ENCODE data around the gene SLC38A9. TPM values are rescaled to one million over a fixed set of nuclear protein-coding genes. Genes with fewer than 3 reads are reported as not detected.
"Not testable (repeated sequence)": the region's sequence is repeated elsewhere in the genome, so short reads cannot be mapped to it uniquely, and the experiment has no call there.

The SLC38A9 gene
- total RNA-seq, 1 experiment from 2014 or later, result 27.0 TPM

DNA sequence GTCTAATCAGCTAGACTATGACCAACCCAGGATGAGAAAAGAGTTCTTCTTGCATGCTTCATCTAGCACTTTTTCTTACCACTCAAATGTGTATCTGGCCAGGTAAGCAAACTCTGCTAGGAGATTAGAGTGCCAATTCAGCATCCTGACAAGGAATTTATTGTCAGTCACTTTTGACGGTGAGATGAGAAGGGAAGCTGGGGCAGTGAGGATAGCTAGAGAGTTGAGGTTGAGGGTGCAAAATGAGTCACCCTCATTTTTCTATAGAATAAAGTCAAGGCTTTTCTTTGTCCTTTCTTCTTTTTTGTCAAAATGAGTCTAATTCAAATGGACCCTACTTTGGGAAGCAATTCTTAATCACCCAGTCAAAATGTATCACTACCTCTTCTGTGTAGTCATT is 102.7 kb downstream of the SLC38A9 start:
- Mint-ChIP-seq H3K4me3 (no peak overlapping the region), H3K27ac (no peak overlapping the region), H3K27me3 (ENCODE audit: low read depth) (no peaks in the 10 kb centered on the region), H3K9me3 (peaks cover 19% of the 10 kb centered on the region), H3K36me3 (peaks cover 22% of the 10 kb centered on the region), H3K4me1 (peaks cover 2% of the 10 kb centered on the region)
- ATAC-seq (no peak), DNase-seq (ENCODE audit: low spot score) (no peak)
- POLR2A ChIA-PET, result interaction anchor here (0.5 to 0.6 kb wide), 2 partner anchors 205 to 307 kb away, joined by 3 to 4 read pairs; no protein-coding TSS in a partner anchor
- CTCF ChIA-PET, result no interaction called here
- TF ChIP-seq, protein P1, sequence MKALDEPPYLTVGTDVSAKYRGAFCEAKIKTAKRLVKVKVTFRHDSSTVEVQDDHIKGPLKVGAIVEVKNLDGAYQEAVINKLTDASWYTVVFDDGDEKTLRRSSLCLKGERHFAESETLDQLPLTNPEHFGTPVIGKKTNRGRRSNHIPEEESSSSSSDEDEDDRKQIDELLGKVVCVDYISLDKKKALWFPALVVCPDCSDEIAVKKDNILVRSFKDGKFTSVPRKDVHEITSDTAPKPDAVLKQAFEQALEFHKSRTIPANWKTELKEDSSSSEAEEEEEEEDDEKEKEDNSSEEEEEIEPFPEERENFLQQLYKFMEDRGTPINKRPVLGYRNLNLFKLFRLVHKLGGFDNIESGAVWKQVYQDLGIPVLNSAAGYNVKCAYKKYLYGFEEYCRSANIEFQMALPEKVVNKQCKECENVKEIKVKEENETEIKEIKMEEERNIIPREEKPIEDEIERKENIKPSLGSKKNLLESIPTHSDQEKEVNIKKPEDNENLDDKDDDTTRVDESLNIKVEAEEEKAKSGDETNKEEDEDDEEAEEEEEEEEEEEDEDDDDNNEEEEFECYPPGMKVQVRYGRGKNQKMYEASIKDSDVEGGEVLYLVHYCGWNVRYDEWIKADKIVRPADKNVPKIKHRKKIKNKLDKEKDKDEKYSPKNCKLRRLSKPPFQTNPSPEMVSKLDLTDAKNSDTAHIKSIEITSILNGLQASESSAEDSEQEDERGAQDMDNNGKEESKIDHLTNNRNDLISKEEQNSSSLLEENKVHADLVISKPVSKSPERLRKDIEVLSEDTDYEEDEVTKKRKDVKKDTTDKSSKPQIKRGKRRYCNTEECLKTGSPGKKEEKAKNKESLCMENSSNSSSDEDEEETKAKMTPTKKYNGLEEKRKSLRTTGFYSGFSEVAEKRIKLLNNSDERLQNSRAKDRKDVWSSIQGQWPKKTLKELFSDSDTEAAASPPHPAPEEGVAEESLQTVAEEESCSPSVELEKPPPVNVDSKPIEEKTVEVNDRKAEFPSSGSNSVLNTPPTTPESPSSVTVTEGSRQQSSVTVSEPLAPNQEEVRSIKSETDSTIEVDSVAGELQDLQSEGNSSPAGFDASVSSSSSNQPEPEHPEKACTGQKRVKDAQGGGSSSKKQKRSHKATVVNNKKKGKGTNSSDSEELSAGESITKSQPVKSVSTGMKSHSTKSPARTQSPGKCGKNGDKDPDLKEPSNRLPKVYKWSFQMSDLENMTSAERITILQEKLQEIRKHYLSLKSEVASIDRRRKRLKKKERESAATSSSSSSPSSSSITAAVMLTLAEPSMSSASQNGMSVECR (CRISPR knock-in tag; IDR thresholded peaks at IDR 0.05; ENCODE audit: borderline replicate concordance), result no peak
- TF ChIP-seq, protein P2, sequence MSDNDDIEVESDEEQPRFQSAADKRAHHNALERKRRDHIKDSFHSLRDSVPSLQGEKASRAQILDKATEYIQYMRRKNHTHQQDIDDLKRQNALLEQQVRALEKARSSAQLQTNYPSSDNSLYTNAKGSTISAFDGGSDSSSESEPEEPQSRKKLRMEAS (CRISPR knock-in tag; IDR thresholded peaks at IDR 0.05), result no peak
- TF ChIP-seq CREM (CRISPR knock-in tag; IDR thresholded peaks at IDR 0.05) (no peak), GRHL2 (CRISPR knock-in tag; IDR thresholded peaks at IDR 0.05; ENCODE audit: insufficient replicate concordance, severe bottlenecking) (no peak), OVOL2 (CRISPR knock-in tag; IDR thresholded peaks at IDR 0.05; ENCODE audit: borderline replicate concordance) (no peak), ZNF121 (CRISPR knock-in tag; IDR thresholded peaks at IDR 0.05) (no peak), SOX15 (CRISPR knock-in tag; IDR thresholded peaks at IDR 0.05) (no peak)
- TF ChIP-seq, protein P3, sequence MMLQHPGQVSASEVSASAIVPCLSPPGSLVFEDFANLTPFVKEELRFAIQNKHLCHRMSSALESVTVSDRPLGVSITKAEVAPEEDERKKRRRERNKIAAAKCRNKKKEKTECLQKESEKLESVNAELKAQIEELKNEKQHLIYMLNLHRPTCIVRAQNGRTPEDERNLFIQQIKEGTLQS (CRISPR knock-in tag; conservative IDR thresholded peaks at IDR 0.05), result no peak
- TF ChIP-seq, protein P4, sequence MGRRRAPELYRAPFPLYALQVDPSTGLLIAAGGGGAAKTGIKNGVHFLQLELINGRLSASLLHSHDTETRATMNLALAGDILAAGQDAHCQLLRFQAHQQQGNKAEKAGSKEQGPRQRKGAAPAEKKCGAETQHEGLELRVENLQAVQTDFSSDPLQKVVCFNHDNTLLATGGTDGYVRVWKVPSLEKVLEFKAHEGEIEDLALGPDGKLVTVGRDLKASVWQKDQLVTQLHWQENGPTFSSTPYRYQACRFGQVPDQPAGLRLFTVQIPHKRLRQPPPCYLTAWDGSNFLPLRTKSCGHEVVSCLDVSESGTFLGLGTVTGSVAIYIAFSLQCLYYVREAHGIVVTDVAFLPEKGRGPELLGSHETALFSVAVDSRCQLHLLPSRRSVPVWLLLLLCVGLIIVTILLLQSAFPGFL (CRISPR knock-in tag; IDR thresholded peaks at IDR 0.05; ENCODE audit: borderline replicate concordance), result no peak
- TF ChIP-seq, protein P5, sequence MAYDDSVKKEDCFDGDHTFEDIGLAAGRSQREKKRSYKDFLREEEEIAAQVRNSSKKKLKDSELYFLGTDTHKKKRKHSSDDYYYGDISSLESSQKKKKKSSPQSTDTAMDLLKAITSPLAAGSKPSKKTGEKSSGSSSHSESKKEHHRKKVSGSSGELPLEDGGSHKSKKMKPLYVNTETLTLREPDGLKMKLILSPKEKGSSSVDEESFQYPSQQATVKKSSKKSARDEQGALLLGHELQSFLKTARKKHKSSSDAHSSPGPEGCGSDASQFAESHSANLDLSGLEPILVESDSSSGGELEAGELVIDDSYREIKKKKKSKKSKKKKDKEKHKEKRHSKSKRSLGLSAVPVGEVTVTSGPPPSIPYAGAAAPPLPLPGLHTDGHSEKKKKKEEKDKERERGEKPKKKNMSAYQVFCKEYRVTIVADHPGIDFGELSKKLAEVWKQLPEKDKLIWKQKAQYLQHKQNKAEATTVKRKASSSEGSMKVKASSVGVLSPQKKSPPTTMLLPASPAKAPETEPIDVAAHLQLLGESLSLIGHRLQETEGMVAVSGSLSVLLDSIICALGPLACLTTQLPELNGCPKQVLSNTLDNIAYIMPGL (CRISPR knock-in tag; IDR thresholded peaks at IDR 0.05), result no peak

DNA sequence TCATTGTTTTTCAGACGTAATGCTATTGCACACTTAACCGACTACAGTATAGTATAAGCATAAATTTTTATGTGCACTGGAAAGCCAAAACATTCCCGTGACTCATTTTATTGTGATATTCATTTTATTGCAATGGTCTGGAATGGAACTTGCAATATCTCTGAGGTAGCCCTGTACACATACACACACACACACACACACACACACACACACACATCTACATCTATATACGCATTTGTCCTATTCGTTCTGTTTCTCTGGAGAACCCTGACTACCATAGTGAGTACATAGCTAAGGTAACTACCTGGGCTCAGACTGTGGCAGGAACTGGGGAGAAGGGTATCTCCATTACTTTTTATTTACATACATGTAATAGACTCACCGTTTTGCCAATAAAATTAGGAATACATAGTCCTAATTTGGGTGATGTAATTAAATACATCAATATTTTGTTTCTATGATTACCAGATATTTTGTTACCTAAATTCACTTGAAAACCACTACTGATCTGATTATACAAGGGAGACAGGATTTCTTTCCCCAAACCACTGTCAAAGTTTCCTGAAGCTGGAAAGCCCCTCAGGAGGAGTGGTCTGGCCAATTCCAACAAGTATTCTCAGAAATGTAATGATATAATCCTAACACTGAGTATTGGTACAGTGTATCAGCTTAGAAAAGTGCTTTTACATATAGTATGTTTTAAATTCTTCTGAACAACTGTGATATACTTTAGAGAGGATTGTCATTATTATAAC is 103.4 kb downstream of the SLC38A9 start:
- peaks cover 7% of the 10 kb centered on the region for H3K4me1 Mint-ChIP-seq
- H3K27ac Mint-ChIP-seq, result no peak overlapping the region
- ChIA-PET CTCF (no interaction called here), POLR2A (interaction anchor here (0.5 to 0.6 kb wide), 2 partner anchors 204 to 307 kb away, joined by 3 to 4 read pairs; no protein-coding TSS in a partner anchor)
- H3K9me3 Mint-ChIP-seq, result peaks cover 13% of the 10 kb centered on the region
- H3K36me3 Mint-ChIP-seq, result peaks cover 15% of the 10 kb centered on the region
- TF ChIP-seq CREM (CRISPR knock-in tag; IDR thresholded peaks at IDR 0.05), result no peak
- H3K4me3 Mint-ChIP-seq, result no peak overlapping the region
- DNase-seq (ENCODE audit: low spot score), result no peak
- ATAC-seq, result no peak
- no peaks in the 10 kb centered on the region for H3K27me3 Mint-ChIP-seq (ENCODE audit: low read depth)

DNA sequence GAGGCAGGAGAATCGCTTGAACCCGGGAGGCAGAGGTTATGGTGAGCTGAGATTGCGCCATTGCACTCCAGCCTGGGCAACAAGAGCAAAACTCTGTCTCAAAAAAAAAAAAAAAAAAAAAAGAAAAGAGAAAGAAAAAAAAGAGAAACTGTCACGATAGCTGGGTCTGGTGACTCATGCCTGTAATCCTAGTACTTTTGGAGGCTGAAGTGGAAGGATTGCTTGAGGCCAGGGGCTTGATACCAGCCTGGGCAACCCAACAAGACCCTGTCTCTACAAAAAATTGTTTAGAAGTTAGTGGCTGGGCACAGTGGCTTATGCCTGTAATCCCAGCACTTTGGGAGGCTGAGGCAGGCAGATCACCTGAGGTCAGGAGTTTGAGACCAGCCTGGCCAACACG is 104.8 kb downstream of the SLC38A9 start:
- ATAC-seq; H3K36me3 Mint-ChIP-seq; POLR2A ChIA-PET; H3K27me3 Mint-ChIP-seq (ENCODE audit: low read depth); H3K9me3 Mint-ChIP-seq; H3K4me3 Mint-ChIP-seq; DNase-seq (ENCODE audit: low spot score); H3K27ac Mint-ChIP-seq: not testable (repeated sequence)
- CTCF ChIA-PET, result interaction anchor here (0.5 kb wide), 1 partner anchor 1616 kb away, joined by 4 read pairs; no protein-coding TSS in a partner anchor
- peaks cover 22% of the 10 kb centered on the region for H3K4me1 Mint-ChIP-seq

Measured in WTC11 (cell line).